PC-9 (cell line): ENCODE data around the gene TGFBR1. TPM values are rescaled to one million over a fixed set of nuclear protein-coding genes. Genes with fewer than 3 reads are reported as not detected.
"Not testable (repeated sequence)": the region's sequence is repeated elsewhere in the genome, so short reads cannot be mapped to it uniquely, and the experiment has no call there.

Experiments used
- BruUV-seq: library from RNA; stranded (reverse); fragments of 400-500 nt; replicated peaks from 2 replicates; lab custom pipeline; 2021; lab: Mats Ljungman, UMichigan
- CTCF ChIA-PET: fragments of 300-600 bp; sonication (Branson Sonifier 250); formaldehyde crosslinking; loops from one replicate; lab custom pipeline; 2022; ENCODE audit warnings: antibody characterized with exemption; lab: Charles Lee
- POLR2A ChIA-PET: fragments of 300-600 bp; sonication (Branson Sonifier 250); formaldehyde crosslinking; loops from one replicate; lab custom pipeline; 2022; ENCODE audit warnings: antibody characterized with exemption; ENCODE audit not compliant: unreplicated experiment; lab: Charles Lee
- DNase-seq, 2 experiments: peaks; one replicate each; pipeline versions ENCODE4 v3.0.0 to v3.0.0-alpha.2; 2015 to 2022; ENCODE audit warnings: mixed read lengths in 1 of 2
- H2AFZ ChIP-seq: fragments of 200-600 bp; sonication (generic); 2 replicates; pipeline ENCODE4 v1.8.1; 2017; ENCODE audit warnings: antibody characterized with exemption
- H3F3A ChIP-seq: fragments of 200-600 bp; sonication (generic); 2 replicates; pipeline ENCODE4 v1.8.1; 2017; ENCODE audit warnings: antibody characterized with exemption, mild to moderate bottlenecking, low read depth; ENCODE audit not compliant: insufficient read depth
- H3K27ac ChIP-seq: fragments of 200-600 bp; sonication (generic); 2 replicates; pipeline ENCODE4 v1.6.1; 2016; ENCODE audit warnings: mixed run types
- H3K27me3 ChIP-seq: fragments of 200-600 bp; sonication (generic); 2 replicates; pipeline ENCODE4 v1.6.1; 2016; ENCODE audit warnings: low read depth, mixed run types; ENCODE audit not compliant: insufficient read depth
- H3K36me3 ChIP-seq: fragments of 200-600 bp; sonication (generic); 2 replicates; pipeline ENCODE4 v1.6.1; 2016; ENCODE audit warnings: low read depth, mixed run types
- H3K4me1 ChIP-seq: fragments of 200-600 bp; sonication (generic); replicated peaks from 2 replicates; pipeline ENCODE4 v1.6.1; 2016; ENCODE audit warnings: mixed run types; ENCODE audit not compliant: insufficient read depth
- H3K4me2 ChIP-seq: fragments of 200-600 bp; sonication (generic); 2 replicates; pipeline ENCODE4 v1.6.1; 2017; ENCODE audit warnings: mixed run types
- H3K4me3 ChIP-seq: fragments of 200-600 bp; sonication (generic); 2 replicates; pipeline ENCODE4 v1.6.1; 2016; ENCODE audit warnings: mixed run types
- H3K79me2 ChIP-seq: fragments of 200-600 bp; sonication (generic); 2 replicates; pipeline ENCODE4 v1.6.1; 2017; ENCODE audit warnings: low read depth, mixed run types
- H3K9me2 ChIP-seq: fragments of 200-600 bp; sonication (generic); 2 replicates; pipeline ENCODE4 v1.8.1; 2017; ENCODE audit warnings: mild to moderate bottlenecking; ENCODE audit not compliant: insufficient read depth
- H3K9me3 ChIP-seq: fragments of 200-600 bp; sonication (generic); 2 replicates; pipeline ENCODE4 v1.8.1; 2016; ENCODE audit warnings: low read depth; ENCODE audit not compliant: insufficient read depth
- H4K20me1 ChIP-seq: fragments of 200-600 bp; sonication (generic); 2 replicates; pipeline ENCODE4 v1.8.1; 2017; ENCODE audit not compliant: insufficient read depth
- CTCF ChIP-seq: fragments of 200-600 bp; sonication (generic); conservative IDR thresholded peaks from 2 replicates; pipeline ENCODE4 v1.6.1; 2017; ENCODE audit warnings: mixed run types, antibody characterized with exemption, mild to moderate bottlenecking, moderate library complexity
- EZH2 ChIP-seq: fragments of 200-600 bp; sonication (generic); IDR thresholded peaks from 2 replicates; pipeline ENCODE4 v1.8.0; 2017; ENCODE audit warnings: antibody characterized with exemption, low read depth
- intact Hi-C: fragments of 100-400 bp; cut with micrococcal nuclease; formaldehyde crosslinking; loops from one replicate; pipeline ENCODE4 v1.10.0; 2022; ENCODE audit not compliant: unreplicated experiment
- total RNA-seq: library from RNA; stranded (reverse); gene quantifications from 2 replicates; pipeline ENCODE4 v1.2.3, GENCODE V29; 2021

Gene TGFBR1
- total RNA-seq, 1 experiment from 2014 or later: 18.3 TPM

GRCh38 chr9:99096409-99096808 is 8.5 kb upstream of the TGFBR1 start:
- H3K4me3 ChIP-seq: no peak overlapping the region
- no peaks in the 10 kb centered on the region for H3K36me3 ChIP-seq
- H2AFZ ChIP-seq: no peak overlapping the region
- no peaks in the 10 kb centered on the region for H3K4me1 ChIP-seq
- no peaks in the 10 kb centered on the region for H3F3A ChIP-seq
- intact Hi-C loops: no loop called here
- no peak overlapping the region for H3K27ac ChIP-seq
- no peak overlapping the region for H3K4me2 ChIP-seq
- H3K27me3 ChIP-seq: no peaks in the 10 kb centered on the region
- TF ChIP-seq CTCF: no peak
- no peak for TF ChIP-seq EZH2
- H3K9me2 ChIP-seq: no peaks in the 10 kb centered on the region
- POLR2A ChIA-PET: no interaction called here
- no peak for DNase-seq
- H3K9me3 ChIP-seq: no peaks in the 10 kb centered on the region
- CTCF ChIA-PET: no interaction called here
- no peaks in the 10 kb centered on the region for H3K79me2 ChIP-seq
- H4K20me1 ChIP-seq: no peaks in the 10 kb centered on the region
- no TSS peak for BruUV-seq

GRCh38 chr9:99099806-99100585 is 4.9 kb upstream of the TGFBR1 start:
- CTCF ChIA-PET: not testable (repeated sequence)
- intact Hi-C loops: loop anchor here (10.0 kb wide), 1 partner anchor 65 kb away; no protein-coding TSS in a partner anchor

GRCh38 chr9:99101271-99101670 is 3.6 kb upstream of the TGFBR1 start:
- intact Hi-C loops: loop anchor here (10.0 kb wide), 1 partner anchor 64 kb away; no protein-coding TSS in a partner anchor
- Histone ChIP-seq H3K36me3 (no peaks in the 10 kb centered on the region), H3K4me1 (peaks cover 12% of the 10 kb centered on the region), H3K4me2 (no peak overlapping the region), H3K9me3 (no peaks in the 10 kb centered on the region; the same call in 1 of the 2 replicates), H3F3A (no peaks in the 10 kb centered on the region; the same call in 1 of the 2 replicates), H3K79me2 (peaks cover 7% of the 10 kb centered on the region), H3K9me2 (no peaks in the 10 kb centered on the region), H3K4me3 (no peak overlapping the region), H3K27me3 (no peaks in the 10 kb centered on the region), H2AFZ (no peak overlapping the region), H3K27ac (no peak overlapping the region), H4K20me1 (no peaks in the 10 kb centered on the region)
- POLR2A ChIA-PET: interaction anchor here (0.7 kb wide), 1 partner anchor 430 kb away, joined by 3 read pairs; no protein-coding TSS in a partner anchor
- CTCF ChIA-PET: no interaction called here
- no peak for DNase-seq
- TF ChIP-seq CTCF: no peak
- no peak for TF ChIP-seq EZH2
- no TSS peak for BruUV-seq

More at GRCh38 chr9:99099806-99100585, 4.9 kb upstream of the TGFBR1 start:
- H3K4me2 ChIP-seq, H3K4me1 ChIP-seq, H3K4me3 ChIP-seq, H3K9me2 ChIP-seq, H3K9me3 ChIP-seq, BruUV-seq, POLR2A ChIA-PET, H3F3A ChIP-seq, H3K79me2 ChIP-seq, DNase-seq, H3K36me3 ChIP-seq, H2AFZ ChIP-seq, H3K27me3 ChIP-seq, H4K20me1 ChIP-seq, H3K27ac ChIP-seq: not testable (repeated sequence)
